GF-D8 (cell line): ENCODE measurements around the gene NT5C1A.

Experiments
- DNase-seq: peaks from one replicate; lab custom pipeline; 2025; lab: John Stamatoyannopoulos, UW

NT5C1A gene

GRCh38 chr1:39635205-39635870, 36.6 kb downstream of the NT5C1A start:
- no peak for DNase-seq

- no peak for DNase-seq
Observed at GRCh38 chr1:39633422-39633821, 38.5 kb downstream of the NT5C1A start.

- no peak for DNase-seq
Observed at GRCh38 chr1:39632682-39633417, 39.1 kb downstream of the NT5C1A start.

GRCh38 chr1:39632323-39632681, 39.6 kb downstream of the NT5C1A start:
- DNase-seq = no peak

GRCh38 chr1:39631361-39632322, 40.3 kb downstream of the NT5C1A start:
- DNase-seq = no peak

GRCh38 chr1:39628807-39629350, 43.0 kb downstream of the NT5C1A start:
- DNase-seq = no peak

- no peak for DNase-seq
Observed at GRCh38 chr1:39626646-39627045, 45.3 kb downstream of the NT5C1A start.

GRCh38 chr1:39625462-39626273, 46.2 kb downstream of the NT5C1A start:
- DNase-seq = no peak

- DNase-seq = no peak
Observed at GRCh38 chr1:39625009-39625408, 46.9 kb downstream of the NT5C1A start.

- DNase-seq = no peak
Observed at GRCh38 chr1:39623053-39623452, 48.9 kb downstream of the NT5C1A start.

GRCh38 chr1:39622427-39622826, 49.5 kb downstream of the NT5C1A start:
- no peak for DNase-seq

- DNase-seq = no peak
Observed at GRCh38 chr1:39620659-39621165, 51.2 kb downstream of the NT5C1A start.

GRCh38 chr1:39617488-39618049, 54.3 kb downstream of the NT5C1A start:
- DNase-seq = no peak

GRCh38 chr1:39615086-39615673, 56.7 kb downstream of the NT5C1A start:
- DNase-seq = no peak

- no peak for DNase-seq
Observed at GRCh38 chr1:39614488-39614887, 57.4 kb downstream of the NT5C1A start.

- no peak for DNase-seq
Observed at GRCh38 chr1:39613250-39613649, 58.7 kb downstream of the NT5C1A start.

GRCh38 chr1:39609618-39610331, 62.1 kb downstream of the NT5C1A start:
- no peak for DNase-seq
